Esophagus (tissue), 2 donors: ENCODE measurements around the gene BMPR1A. TPM values are rescaled to one million over a fixed set of nuclear protein-coding genes. Genes with fewer than 3 reads are reported as not detected.
A peak's percentile ranks its signal among the peaks of the same experiment; 100 is the strongest.

ENCODE experiments used
- H3K27ac ChIP-seq, 2 donors: one replicate each; pipeline ENCODE4 v1.5.1; 2013; ENCODE audit warnings: low read depth in 2 of 2, mild to moderate bottlenecking in 2 of 2, inconsistent platforms in 1 of 2, low read length in 1 of 2, moderate library complexity in 1 of 2
- H3K27me3 ChIP-seq, 2 donors: one replicate each; pipeline ENCODE4 v1.6.1; 2013; ENCODE audit warnings: low read length in 2 of 2, control low read depth in 1 of 2, mild to moderate bottlenecking in 1 of 2; ENCODE audit not compliant: insufficient read depth in 2 of 2, control insufficient read depth in 1 of 2
- H3K36me3 ChIP-seq, 2 donors: one replicate each; pipeline ENCODE4 v1.6.1; 2013; ENCODE audit warnings: low read length in 1 of 2; ENCODE audit not compliant: control insufficient read depth in 2 of 2, insufficient read depth in 2 of 2
- H3K4me1 ChIP-seq, 2 donors: one replicate each; pipeline ENCODE4 v1.6.1; 2013; ENCODE audit warnings: low read length in 1 of 2; ENCODE audit not compliant: control insufficient read depth in 2 of 2, insufficient read depth in 2 of 2
- H3K4me3 ChIP-seq, 2 donors: one replicate each; pipeline ENCODE4 v1.5.1; 2013; ENCODE audit warnings: low read length in 2 of 2, mild to moderate bottlenecking in 2 of 2, low read depth in 1 of 2, moderate library complexity in 1 of 2
- H3K9me3 ChIP-seq, 2 donors: one replicate each; pipeline ENCODE4 v1.6.1; 2013; ENCODE audit warnings: mild to moderate bottlenecking in 2 of 2, low read depth in 1 of 2, low read length in 1 of 2, moderate library complexity in 1 of 2; ENCODE audit not compliant: control insufficient read depth in 2 of 2, insufficient read depth in 1 of 2
- WGBS, 2 donors: extraction: QIAGEN DNeasy Blood & Tissue Kit; methylation state at CpG; one replicate each; pipeline ENCODE4 v1.1.7; 2013; 5-methylcytosine and 5-hydroxymethylcytosine counted together
- polyA plus RNA-seq, 2 donors: library from polyadenylated mRNA; stranded (reverse); fragments of 200-250 nt; gene quantifications; one replicate each; pipeline ENCODE4 v1.2.3, GENCODE V29; 2013
- donor health status: healthy with polysubstance abuse.
- donor health status: Bipolar disorder and iron deficiency.

The BMPR1A gene
- polyA plus RNA-seq, 2 donors: 2.5 to 6.8 TPM

- Histone ChIP-seq H3K4me1 (peaks cover 14 to 40% of the 10 kb centered on the region in 2 donors), H3K27me3 (no peaks in the 10 kb centered on the region), H3K36me3 (no peaks in the 10 kb centered on the region), H3K4me3 (no peak overlapping the region), H3K27ac (peak overlapping the region in 1 of 2 donors; percentile 20), H3K9me3 (no peaks in the 10 kb centered on the region)
- WGBS, 2 donors: 64 to 82% methylated on average over 13 of the region's 13 CpGs
Measured at GRCh38 chr10:86964061-86964846, 207.8 kb downstream of the BMPR1A start.

DNA sequence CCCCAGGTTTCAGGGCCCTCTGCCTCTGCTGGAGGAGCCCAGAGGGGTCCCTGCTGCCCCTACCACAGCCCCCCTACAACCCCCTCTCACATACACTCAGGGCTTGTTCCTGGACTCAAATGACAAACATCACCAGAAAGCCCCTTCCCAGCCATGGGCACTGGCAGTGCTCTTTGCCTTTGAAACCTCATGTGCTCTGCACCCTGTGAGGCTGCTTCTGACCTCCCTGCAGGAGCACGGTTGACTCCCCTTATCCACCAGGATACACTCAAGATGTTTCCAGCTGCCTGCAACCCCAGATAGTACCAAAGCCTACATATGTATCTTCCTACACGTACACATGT, 208.4 kb downstream of the BMPR1A start:
- H3K36me3 ChIP-seq: no peaks in the 10 kb centered on the region
- no peaks in the 10 kb centered on the region for H3K9me3 ChIP-seq
- H3K27ac ChIP-seq: no peak overlapping the region
- H3K4me3 ChIP-seq: no peak overlapping the region
- no peaks in the 10 kb centered on the region for H3K27me3 ChIP-seq
- peaks cover 14 to 37% of the 10 kb centered on the region in 2 donors for H3K4me1 ChIP-seq
- 79 to 88% methylated on average over 2 of the region's 2 CpGs for WGBS, 2 donors

GRCh38 chr10:86965986-86966654, 209.7 kb downstream of the BMPR1A start:
- WGBS, 2 donors: 52 to 63% methylated on average over 11 of the region's 11 CpGs
- H3K27me3 ChIP-seq: no peaks in the 10 kb centered on the region
- H3K27ac ChIP-seq: peak overlapping the region; percentile 70 to 98
- peaks cover 14 to 31% of the 10 kb centered on the region in 2 donors for H3K4me1 ChIP-seq
- H3K9me3 ChIP-seq: no peaks in the 10 kb centered on the region
- no peak overlapping the region for H3K4me3 ChIP-seq
- H3K36me3 ChIP-seq: no peaks in the 10 kb centered on the region

DNA sequence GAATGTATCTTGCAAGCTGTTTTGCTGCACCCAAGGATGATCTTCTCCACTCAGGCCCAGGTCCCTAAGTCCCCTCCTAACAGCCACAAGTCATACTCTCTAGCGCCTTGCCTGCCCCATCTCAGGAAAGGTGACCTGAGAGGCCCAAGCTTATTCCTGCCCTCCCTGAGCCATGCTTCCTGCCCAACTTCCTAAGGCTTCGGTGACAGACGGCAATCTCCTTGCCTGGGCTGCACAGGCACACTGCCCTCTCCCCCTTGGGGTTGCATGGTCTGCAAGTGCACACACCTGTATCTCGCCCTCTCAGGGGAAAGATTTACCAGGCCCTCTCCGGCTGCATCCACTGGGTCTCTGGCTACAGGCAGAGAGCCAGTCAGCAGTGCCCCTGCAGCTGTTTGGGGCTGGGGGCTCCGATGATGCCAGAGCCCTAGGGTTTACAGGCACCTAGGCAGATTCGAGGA, 211.1 kb downstream of the BMPR1A start:
- WGBS, 2 donors: 41 to 67% methylated on average over 7 of the region's 7 CpGs
- Histone ChIP-seq H3K27ac (peak overlapping the region; percentile 78 to 98), H3K9me3 (no peaks in the 10 kb centered on the region), H3K4me3 (peak overlapping the region; percentile 53 to 60), H3K36me3 (no peaks in the 10 kb centered on the region), H3K27me3 (no peaks in the 10 kb centered on the region), H3K4me1 (peaks cover 14 to 37% of the 10 kb centered on the region in 2 donors)

DNA sequence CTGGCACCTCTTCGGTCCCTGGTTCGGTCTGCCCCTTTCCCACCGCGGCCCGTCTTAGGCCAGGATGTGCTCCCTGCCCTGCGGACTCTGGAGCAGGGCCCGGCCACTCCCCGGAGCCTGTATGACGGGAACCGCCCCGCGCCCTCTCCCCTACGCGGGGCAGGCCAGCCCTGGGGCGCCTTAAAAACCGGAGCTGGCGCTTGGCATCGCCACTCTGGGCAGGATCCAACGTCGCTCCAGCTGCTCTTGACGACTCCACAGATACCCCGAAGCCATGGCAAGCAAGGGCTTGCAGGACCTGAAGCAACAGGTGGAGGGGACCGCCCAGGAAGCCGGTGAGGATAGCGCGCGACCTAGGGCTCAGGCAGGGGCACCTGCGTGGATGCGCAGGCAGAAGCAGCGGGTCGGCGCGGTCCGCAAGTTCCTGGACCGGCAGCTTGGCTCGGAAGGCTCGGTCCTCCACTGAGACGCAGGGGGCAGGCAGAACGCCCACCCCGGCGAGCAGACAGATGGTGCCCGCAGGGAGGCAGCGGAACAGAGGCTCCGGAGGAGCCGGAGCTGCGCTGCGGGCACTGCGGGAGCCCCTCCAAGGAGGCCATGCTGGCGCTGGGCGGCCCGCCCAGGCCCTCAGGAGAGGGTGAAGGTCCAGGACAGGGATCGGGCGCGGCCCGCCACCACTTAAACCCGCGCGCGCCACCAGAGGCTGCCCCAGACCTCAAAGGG, 212.0 kb downstream of the BMPR1A start, which contains the start of gene ADIRF:
Gene ADIRF (plus strand): TSS at position 212 of the 723 bp plus-strand sequence. CDS start 63 bp downstream, at position 275.
- H3K4me1 ChIP-seq: peaks cover 14 to 44% of the 10 kb centered on the region in 2 donors
- WGBS, 2 donors: 7 to 14% methylated on average over 49 to 59 of the region's 59 CpGs
- H3K27me3 ChIP-seq: no peaks in the 10 kb centered on the region
- peak within 1 kb of the TSS; percentile 53 to 60 for H3K4me3 ChIP-seq
- no peaks in the 10 kb centered on the region for H3K9me3 ChIP-seq
- no peaks in the 10 kb centered on the region for H3K36me3 ChIP-seq
- peak within 1 kb of the TSS; percentile 98 for H3K27ac ChIP-seq

- Histone ChIP-seq H3K27me3 (no peaks in the 10 kb centered on the region), H3K4me1 (peaks cover 14 to 42% of the 10 kb centered on the region in 2 donors), H3K27ac (peak overlapping the region; percentile 98), H3K4me3 (peak overlapping the region; percentile 53 to 60), H3K36me3 (no peaks in the 10 kb centered on the region), H3K9me3 (no peaks in the 10 kb centered on the region)
- 26% methylated on average over 9 of the region's 9 CpGs for WGBS, 2 donors
Measured at GRCh38 chr10:86968994-86969355, 212.6 kb downstream of the BMPR1A start.

DNA sequence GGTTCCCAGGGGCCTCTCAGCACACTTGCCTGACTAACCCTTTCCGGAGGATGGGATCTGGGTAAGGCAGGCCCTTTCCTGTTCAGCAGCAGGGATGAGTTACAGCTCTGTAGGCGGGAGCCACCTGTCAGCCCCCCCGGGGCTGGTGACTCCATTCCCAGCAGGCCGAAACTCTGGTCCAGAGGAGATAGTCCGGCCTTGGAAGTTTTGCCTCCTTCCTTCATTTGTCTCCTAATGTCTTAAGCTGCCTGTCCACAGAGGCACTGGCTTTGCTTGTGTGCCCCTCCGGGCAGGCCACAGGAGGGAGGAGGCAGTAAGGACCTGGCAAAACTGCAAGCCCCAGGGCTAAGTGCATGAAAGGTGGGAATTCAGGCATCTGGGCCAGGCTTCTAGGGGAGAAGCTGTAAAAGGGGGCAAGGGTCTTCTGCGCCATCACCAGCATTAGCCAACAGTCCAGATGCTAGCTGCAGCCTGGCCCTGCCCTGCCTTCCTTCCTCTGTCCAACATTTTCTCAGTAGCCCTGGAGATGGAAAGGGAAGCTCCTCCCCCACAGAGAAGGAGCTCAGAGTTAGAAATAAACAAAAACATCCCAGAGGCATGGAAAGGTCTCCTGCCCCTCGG, 213.1 kb downstream of the BMPR1A start:
- no peaks in the 10 kb centered on the region for H3K27me3 ChIP-seq
- H3K4me1 ChIP-seq: peaks cover 14 to 36% of the 10 kb centered on the region in 2 donors
- H3K36me3 ChIP-seq: no peaks in the 10 kb centered on the region
- H3K9me3 ChIP-seq: no peaks in the 10 kb centered on the region
- peak overlapping the region; percentile 98 for H3K27ac ChIP-seq
- WGBS, 2 donors: 23 to 47% methylated on average over 8 of the region's 8 CpGs
- peak overlapping the region; percentile 53 to 60 for H3K4me3 ChIP-seq

GRCh38 chr10:86970162-86970981, 214.0 kb downstream of the BMPR1A start:
- Histone ChIP-seq H3K27ac (peak overlapping the region; percentile 98), H3K4me3 (peak overlapping the region; percentile 53 to 60), H3K4me1 (peaks cover 11 to 32% of the 10 kb centered on the region in 2 donors), H3K36me3 (no peaks in the 10 kb centered on the region), H3K27me3 (no peaks in the 10 kb centered on the region), H3K9me3 (no peaks in the 10 kb centered on the region)
- 10 to 13% methylated on average over 28 to 30 of the region's 30 CpGs for WGBS, 2 donors

DNA sequence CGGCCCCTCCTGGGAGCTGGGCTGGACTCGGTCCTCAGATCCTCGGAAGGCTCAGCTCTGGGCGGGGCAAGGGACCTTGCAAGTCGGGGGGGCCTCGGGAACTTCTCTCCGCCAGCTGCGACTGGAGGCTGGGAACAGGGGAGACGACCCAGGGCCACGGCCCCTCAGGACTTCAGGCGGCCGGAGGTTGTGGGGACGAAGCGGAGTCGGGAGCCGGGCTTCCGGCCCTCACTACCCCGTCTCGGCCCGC, 214.5 kb downstream of the BMPR1A start:
- Histone ChIP-seq H3K36me3 (no peaks in the 10 kb centered on the region), H3K27ac (peak overlapping the region; percentile 98), H3K4me1 (peaks cover 11 to 31% of the 10 kb centered on the region in 2 donors), H3K9me3 (no peaks in the 10 kb centered on the region), H3K27me3 (no peaks in the 10 kb centered on the region), H3K4me3 (peak overlapping the region; percentile 53 to 60)
- 0% methylated on average over 18 to 20 of the region's 20 CpGs for WGBS, 2 donors
